Activated CD8-positive, alpha-beta T cell treated with anti-CD3 and anti-CD28 coated beads for 36 hours (primary cell): ENCODE data around the gene MAEL. TPM values are rescaled to one million over a fixed set of nuclear protein-coding genes. Genes with fewer than 3 reads are reported as not detected.

Experiments used
- ATAC-seq: fragments of 200-7000 bp; cut with Tn5 transposase; one replicate; pipeline ENCODE4 v1.10.0; 2021; ENCODE audit warnings: mild to moderate bottlenecking, moderate library complexity
- CTCF ChIA-PET: fragments of 350-600 bp; sonication (Branson Sonifier 250); formaldehyde crosslinking; loops from one replicate; lab custom pipeline; 2021; ENCODE audit warnings: antibody characterized with exemption; lab: Charles Lee
- POLR2A ChIA-PET: fragments of 350-600 bp; sonication (Branson Sonifier 250); formaldehyde crosslinking; loops from one replicate; lab custom pipeline; 2021; ENCODE audit warnings: antibody characterized with exemption; lab: Charles Lee
- DNase-seq: peaks from one replicate; pipeline ENCODE4 v3.0.0-alpha.2; 2020
- H3K27ac Mint-ChIP-seq: one replicate; pipeline ENCODE4 v1.8.0; 2021; ENCODE audit warnings: mild to moderate bottlenecking, mixed read lengths
- H3K27me3 Mint-ChIP-seq: one replicate; pipeline ENCODE4 v1.8.0; 2021; ENCODE audit warnings: mixed read lengths
- H3K36me3 Mint-ChIP-seq: one replicate; pipeline ENCODE4 v1.8.0; 2021; ENCODE audit warnings: low read depth, mixed read lengths
- H3K4me1 Mint-ChIP-seq: one replicate; pipeline ENCODE4 v1.8.0; 2021; ENCODE audit warnings: low read depth, mixed read lengths
- H3K4me3 Mint-ChIP-seq: one replicate; pipeline ENCODE4 v1.8.0; 2021; ENCODE audit warnings: mild to moderate bottlenecking, moderate library complexity, mixed read lengths
- H3K9me3 Mint-ChIP-seq: one replicate; pipeline ENCODE4 v1.8.0; 2021; ENCODE audit warnings: mixed read lengths
- intact Hi-C: fragments of 100-400 bp; cut with micrococcal nuclease; formaldehyde crosslinking; loops from one replicate; pipeline ENCODE4 v1.10.0; 2022
- total RNA-seq, 2 experiments: library from RNA; stranded (reverse); gene quantifications; one replicate each; pipeline ENCODE4 v1.2.3, GENCODE V29; 2021
- TF ChIP-seq, protein P1 (sequence below): fragments of 200-600 bp; IDR thresholded peaks from one replicate; pipeline ENCODE4 v1.8.0; 2022; ENCODE audit warnings: antibody characterized with exemption, mild to moderate bottlenecking

Gene MAEL
- under 1 TPM in 1 of 2 experiments, not detected in 1; 0.29 TPM for total RNA-seq

DNA sequence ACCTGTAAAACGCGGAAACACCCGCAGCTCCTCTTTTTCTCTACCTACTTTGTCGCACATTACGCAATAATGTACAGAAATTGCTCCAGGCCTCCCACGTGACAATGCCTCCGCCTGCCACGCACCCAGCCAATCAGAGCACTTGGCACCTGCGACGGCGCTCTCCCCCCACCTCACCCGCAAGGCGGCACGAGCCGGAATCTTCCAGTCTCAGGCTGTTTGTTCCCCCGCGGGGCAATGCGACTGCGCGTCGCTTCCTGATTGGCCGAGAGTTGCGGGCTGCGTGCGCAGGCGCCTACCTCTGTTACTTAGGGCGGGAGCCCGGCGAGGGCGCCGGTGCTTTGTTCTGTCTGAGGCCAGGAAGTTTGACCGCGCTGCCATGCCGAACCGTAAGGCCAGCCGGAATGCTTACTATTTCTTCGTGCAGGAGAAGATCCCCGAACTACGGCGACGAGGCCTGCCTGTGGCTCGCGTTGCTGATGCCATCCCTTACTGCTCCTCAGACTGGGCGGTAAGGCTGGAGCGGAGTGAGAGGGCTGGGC lies at the start of gene MAEL:
TSS of gene MAEL (plus strand) at position 307 of the 542 bp plus-strand sequence. CDS start at position 380, 73 bp downstream.
- H3K4me3 Mint-ChIP-seq, result no peak within 1 kb of the TSS
- H3K27me3 Mint-ChIP-seq, result peaks cover 20% of the 10 kb centered on the region
- H3K4me1 Mint-ChIP-seq, result no peaks in the 10 kb centered on the region
- H3K9me3 Mint-ChIP-seq, result no peaks in the 10 kb centered on the region
- ATAC-seq, result no peak
- no peak within 1 kb of the TSS for H3K27ac Mint-ChIP-seq
- intact Hi-C loops, result no loop called here
- ChIA-PET CTCF (no interaction called here), POLR2A (no interaction called here)
- no peak for DNase-seq
- TF ChIP-seq, protein P1, sequence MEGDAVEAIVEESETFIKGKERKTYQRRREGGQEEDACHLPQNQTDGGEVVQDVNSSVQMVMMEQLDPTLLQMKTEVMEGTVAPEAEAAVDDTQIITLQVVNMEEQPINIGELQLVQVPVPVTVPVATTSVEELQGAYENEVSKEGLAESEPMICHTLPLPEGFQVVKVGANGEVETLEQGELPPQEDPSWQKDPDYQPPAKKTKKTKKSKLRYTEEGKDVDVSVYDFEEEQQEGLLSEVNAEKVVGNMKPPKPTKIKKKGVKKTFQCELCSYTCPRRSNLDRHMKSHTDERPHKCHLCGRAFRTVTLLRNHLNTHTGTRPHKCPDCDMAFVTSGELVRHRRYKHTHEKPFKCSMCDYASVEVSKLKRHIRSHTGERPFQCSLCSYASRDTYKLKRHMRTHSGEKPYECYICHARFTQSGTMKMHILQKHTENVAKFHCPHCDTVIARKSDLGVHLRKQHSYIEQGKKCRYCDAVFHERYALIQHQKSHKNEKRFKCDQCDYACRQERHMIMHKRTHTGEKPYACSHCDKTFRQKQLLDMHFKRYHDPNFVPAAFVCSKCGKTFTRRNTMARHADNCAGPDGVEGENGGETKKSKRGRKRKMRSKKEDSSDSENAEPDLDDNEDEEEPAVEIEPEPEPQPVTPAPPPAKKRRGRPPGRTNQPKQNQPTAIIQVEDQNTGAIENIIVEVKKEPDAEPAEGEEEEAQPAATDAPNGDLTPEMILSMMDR, result no peak
- no peaks in the 10 kb centered on the region for H3K36me3 Mint-ChIP-seq

DNA sequence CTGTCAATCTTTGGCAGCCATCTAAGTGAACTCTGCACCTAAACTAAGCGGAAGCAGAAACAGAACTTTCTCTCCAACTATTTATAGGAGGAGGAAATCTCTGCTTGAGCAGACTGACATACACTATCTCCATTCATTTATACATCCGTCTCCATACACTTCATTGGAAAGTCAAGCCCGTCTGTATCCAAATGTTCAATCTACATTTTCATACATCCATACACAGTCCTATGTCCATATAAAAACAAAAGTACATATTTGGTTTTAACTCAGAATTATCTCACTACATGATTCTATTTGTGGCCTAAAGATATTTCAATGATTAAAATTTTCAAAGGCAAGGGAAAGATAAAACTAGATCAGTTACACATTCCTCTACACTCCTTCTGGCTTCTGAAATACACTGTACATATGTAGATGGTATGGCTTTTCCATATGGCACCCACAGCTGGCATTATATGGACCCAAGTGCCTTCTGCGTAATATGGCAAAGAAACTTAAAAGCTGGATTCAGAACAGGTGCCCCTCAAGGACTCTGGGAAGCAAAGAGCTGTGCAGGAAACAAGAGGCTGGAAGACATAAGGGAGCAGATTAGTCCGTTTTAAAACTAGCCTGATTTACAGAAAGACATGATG lies 49.2 kb upstream of the MAEL start:
- no peaks in the 10 kb centered on the region for H3K9me3 Mint-ChIP-seq
- DNase-seq (no peak), ATAC-seq (no peak)
- peaks cover 2% of the 10 kb centered on the region for H3K27me3 Mint-ChIP-seq
- no peak overlapping the region for H3K4me3 Mint-ChIP-seq
- peaks cover 15% of the 10 kb centered on the region for H3K4me1 Mint-ChIP-seq
- H3K27ac Mint-ChIP-seq, result no peak overlapping the region
- CTCF ChIA-PET, result interaction anchor here (1.2 to 1.5 kb wide), 3 partner anchors 26 to 56 kb away, joined by 3 to 4 read pairs (median 3); no protein-coding TSS in a partner anchor
- TF ChIP-seq, protein P1, result no peak
- POLR2A ChIA-PET, result no interaction called here
- no peaks in the 10 kb centered on the region for H3K36me3 Mint-ChIP-seq
- intact Hi-C loops, result no loop called here

DNA sequence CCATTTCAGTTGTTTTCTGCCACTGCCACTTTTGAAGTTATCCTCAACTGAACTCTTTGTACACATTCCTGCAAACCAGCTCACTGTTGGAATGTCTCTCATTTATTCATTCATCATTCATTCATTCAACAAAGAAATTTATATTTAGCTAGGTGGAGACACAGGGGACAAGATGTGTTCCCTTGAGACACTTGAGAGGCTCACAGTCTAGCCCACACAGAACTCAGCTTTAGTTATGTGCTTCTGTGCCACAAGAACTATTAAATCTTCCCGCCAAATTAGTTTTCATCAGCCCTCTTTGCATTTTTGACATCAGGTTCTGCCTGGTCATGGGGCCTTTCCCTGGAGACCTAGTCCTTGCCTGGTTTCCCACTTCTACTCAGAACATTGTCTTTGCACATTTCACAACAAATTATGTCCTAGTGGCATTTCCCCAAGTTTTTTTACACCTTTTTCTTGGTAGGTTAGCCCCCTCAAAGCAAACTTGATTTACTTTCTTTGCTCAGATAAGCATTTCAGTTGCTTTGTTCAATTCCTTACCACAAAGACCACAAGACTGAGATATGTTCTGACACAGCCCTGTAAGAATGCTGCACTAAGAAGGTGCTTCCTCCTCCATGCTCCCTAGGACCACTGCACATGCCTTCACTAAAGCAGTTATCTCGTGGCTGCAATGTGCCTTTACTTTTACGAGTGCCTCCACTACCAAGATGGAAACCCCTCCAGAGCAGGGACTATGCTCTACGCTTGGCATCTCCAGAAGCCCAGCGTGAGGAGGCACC lies 44.7 kb upstream of the MAEL start:
- ChIA-PET CTCF (interaction anchor here (2.1 to 2.8 kb wide), 2 partner anchors 14 to 34 kb away, joined by 5 to 13 read pairs; no protein-coding TSS in a partner anchor), POLR2A (interaction anchor here (1.1 kb wide), 1 partner anchor 29 kb away, joined by 3 read pairs; no protein-coding TSS in a partner anchor)
- H3K4me1 Mint-ChIP-seq, result peaks cover 31% of the 10 kb centered on the region
- no peak overlapping the region for H3K27ac Mint-ChIP-seq
- ATAC-seq, result peak; percentile 82
- TF ChIP-seq, protein P1, result no peak
- no peak for DNase-seq
- no peaks in the 10 kb centered on the region for H3K36me3 Mint-ChIP-seq
- H3K9me3 Mint-ChIP-seq, result no peaks in the 10 kb centered on the region
- H3K27me3 Mint-ChIP-seq, result peaks cover 22% of the 10 kb centered on the region
- H3K4me3 Mint-ChIP-seq, result no peak overlapping the region
- intact Hi-C loops, result no loop called here

DNA sequence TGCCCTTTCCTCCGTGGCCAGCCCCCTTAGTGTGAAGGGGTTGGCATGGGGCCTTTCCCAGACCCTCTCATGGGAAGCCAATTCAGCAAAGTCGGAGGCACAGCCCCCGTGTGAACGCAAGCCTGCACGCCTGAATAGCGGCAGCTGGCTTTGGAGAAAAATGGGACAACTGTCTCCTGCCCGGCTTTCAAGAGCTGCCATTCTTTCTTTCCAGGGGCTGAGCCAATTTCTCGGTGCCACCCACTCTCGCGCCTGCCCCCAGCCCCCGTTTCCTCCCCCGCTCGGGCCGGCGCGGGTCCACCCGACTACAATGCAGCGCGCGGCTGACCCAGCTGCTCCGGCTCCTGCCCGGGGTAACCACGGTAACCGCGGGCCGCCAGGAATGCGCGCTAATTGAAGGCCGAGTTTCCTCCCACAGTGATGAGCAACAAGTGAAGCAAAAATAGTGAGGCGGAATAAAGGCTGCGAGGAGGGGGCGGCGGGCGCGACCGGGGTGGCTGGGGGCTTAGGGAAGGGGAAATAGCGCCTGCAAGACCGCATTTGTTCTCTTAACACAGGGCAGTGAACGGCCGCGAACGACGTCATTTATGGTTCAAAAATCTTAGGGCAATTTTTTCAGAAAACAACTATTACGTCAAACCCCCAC lies 41.6 kb upstream of the MAEL start:
- Mint-ChIP-seq H3K4me3 (peak overlapping the region; percentile 18), H3K36me3 (no peaks in the 10 kb centered on the region), H3K27ac (no peak overlapping the region), H3K9me3 (no peaks in the 10 kb centered on the region), H3K4me1 (peaks cover 33% of the 10 kb centered on the region), H3K27me3 (peaks cover 27% of the 10 kb centered on the region)
- TF ChIP-seq, protein P1, result no peak
- ATAC-seq (no peak), DNase-seq (peak; percentile 18)
- CTCF ChIA-PET, result interaction anchor here (1.0 kb wide), 1 partner anchor 37 kb away, joined by 3 read pairs; no protein-coding TSS in a partner anchor
- intact Hi-C loops, result no loop called here
- POLR2A ChIA-PET, result no interaction called here
